ENCODE measurements around the gene DNAJB8. TPM values are rescaled to one million over a fixed set of nuclear protein-coding genes. Genes with fewer than 3 reads are reported as not detected.

DNAJB8 gene
- total and polyA plus RNA-seq, 9 of the 15 experiments (the other 6 are each of a cell fraction or from before 2014, with no cell fraction given), result not detected

DNA sequence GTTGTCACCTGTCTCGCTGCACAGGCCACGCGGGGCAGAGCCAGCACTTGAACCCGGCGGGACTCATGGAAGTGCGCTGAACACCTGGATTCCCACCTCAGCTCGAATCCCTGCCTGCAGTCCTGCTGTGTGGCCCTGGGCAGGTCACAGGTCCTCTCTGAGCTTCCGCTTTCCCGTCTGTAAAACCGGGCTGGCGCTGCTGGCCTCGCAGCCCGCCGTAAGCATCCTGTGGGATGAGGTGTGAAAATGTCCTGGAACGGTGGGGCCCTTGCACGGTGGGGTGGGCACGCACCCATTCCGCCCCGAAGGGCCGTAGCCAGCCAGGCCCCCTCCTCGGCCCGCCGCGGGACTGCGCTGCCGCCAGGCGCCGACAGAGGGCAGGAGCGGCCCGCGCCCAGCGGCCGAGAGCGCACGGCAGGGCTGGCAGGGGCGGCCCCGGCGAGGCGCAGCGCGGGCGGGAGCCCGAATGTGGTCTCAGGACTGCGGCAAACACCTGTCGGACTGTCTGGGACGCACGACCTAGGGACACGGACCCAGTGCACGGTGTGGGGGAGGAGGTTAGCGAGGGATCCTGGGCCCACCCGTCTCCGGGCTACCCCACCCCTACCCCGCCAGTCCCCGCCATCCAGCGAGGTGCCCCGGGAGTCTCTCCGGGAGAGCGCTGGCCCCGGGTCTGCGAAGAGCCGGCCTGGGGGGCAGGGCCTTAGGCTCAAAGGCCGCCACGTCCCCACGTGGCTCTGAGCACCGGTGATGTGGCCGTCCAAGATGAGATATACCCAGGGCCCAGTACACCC, 40.4 kb downstream of the DNAJB8 start (continued):
- TF ChIP-seq RCOR1 (IDR thresholded peaks at IDR 0.05; ENCODE audit: borderline replicate concordance in 1 of 2, low read depth in 2 of 2, low read length in 2 of 2) (peak in 1 of 2 experiments; percentile 43; a peak in 2 of 4 replicates), ZBTB7A (IDR thresholded peaks at IDR 0.05; ENCODE audit: borderline replicate concordance, control insufficient read depth, low read depth, low read length) (peak; percentile 87), CTBP1 (IDR thresholded peaks at IDR 0.05; ENCODE audit: borderline replicate concordance) (peak; percentile 78), ZNF232 (CRISPR knock-in tag; IDR thresholded peaks at IDR 0.05) (no peak), NRF1 (conservative IDR thresholded peaks at IDR 0.05 in 1 of 2, IDR thresholded peaks at IDR 0.05 in 1 of 2) (peak in 1 of 2 experiments; percentile 24; a peak in 1 of 4 replicates), TCF7 (IDR thresholded peaks at IDR 0.05; ENCODE audit: borderline replicate concordance) (no peak), DMBX1 (CRISPR knock-in tag; IDR thresholded peaks at IDR 0.05; ENCODE audit: borderline replicate concordance) (0 out of 2 replicates have a peak, but pooled peaks have one; percentile 25)
- TF ChIP-seq, protein P1, sequence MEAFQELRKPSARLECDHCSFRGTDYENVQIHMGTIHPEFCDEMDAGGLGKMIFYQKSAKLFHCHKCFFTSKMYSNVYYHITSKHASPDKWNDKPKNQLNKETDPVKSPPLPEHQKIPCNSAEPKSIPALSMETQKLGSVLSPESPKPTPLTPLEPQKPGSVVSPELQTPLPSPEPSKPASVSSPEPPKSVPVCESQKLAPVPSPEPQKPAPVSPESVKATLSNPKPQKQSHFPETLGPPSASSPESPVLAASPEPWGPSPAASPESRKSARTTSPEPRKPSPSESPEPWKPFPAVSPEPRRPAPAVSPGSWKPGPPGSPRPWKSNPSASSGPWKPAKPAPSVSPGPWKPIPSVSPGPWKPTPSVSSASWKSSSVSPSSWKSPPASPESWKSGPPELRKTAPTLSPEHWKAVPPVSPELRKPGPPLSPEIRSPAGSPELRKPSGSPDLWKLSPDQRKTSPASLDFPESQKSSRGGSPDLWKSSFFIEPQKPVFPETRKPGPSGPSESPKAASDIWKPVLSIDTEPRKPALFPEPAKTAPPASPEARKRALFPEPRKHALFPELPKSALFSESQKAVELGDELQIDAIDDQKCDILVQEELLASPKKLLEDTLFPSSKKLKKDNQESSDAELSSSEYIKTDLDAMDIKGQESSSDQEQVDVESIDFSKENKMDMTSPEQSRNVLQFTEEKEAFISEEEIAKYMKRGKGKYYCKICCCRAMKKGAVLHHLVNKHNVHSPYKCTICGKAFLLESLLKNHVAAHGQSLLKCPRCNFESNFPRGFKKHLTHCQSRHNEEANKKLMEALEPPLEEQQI (IDR thresholded peaks at IDR 0.05), result no peak

Data from K562 (cell line).